HAP-1 (cell line): ENCODE measurements around the gene CERK.
"Not testable (repeated sequence)": the region's sequence is repeated elsewhere in the genome, so short reads cannot be mapped to it uniquely, and the experiment has no call there.

Source experiments
- DNase-seq, 2 experiments: peaks; one replicate each; pipeline ENCODE4 v3.0.0-alpha.2; 2016 to 2020; ENCODE audit warnings: low spot score in 2 of 2
- H3K27me3 ChIP-seq: fragments of 250-450 bp; sonication (Bioruptor Pico); 2 replicates; pipeline ENCODE4 v1.5.1; 2020; ENCODE audit warnings: low read depth, mild to moderate bottlenecking, moderate library complexity
- H3K36me3 ChIP-seq: fragments of 250-450 bp; sonication (Bioruptor Pico); replicated peaks from 2 replicates; pipeline ENCODE4 v1.5.1; 2020; ENCODE audit warnings: mild to moderate bottlenecking
- H3K4me1 ChIP-seq: fragments of 250-450 bp; sonication (Bioruptor Pico); 2 replicates; pipeline ENCODE4 v1.5.1; 2020; ENCODE audit warnings: mild to moderate bottlenecking
- H3K4me3 ChIP-seq: fragments of 250-450 bp; sonication (Bioruptor Pico); 2 replicates; pipeline ENCODE4 v1.5.1; 2020; ENCODE audit warnings: mild to moderate bottlenecking, moderate library complexity
- H3K9me3 ChIP-seq: fragments of 250-450 bp; sonication (Bioruptor Pico); 2 replicates; pipeline ENCODE4 v1.5.1; 2020; ENCODE audit warnings: mild to moderate bottlenecking, moderate library complexity
- in situ Hi-C: fragments of 300-500 bp; cut with MboI; formaldehyde crosslinking; loops from 3 replicates; pipeline ENCODE4 v1.14.3; 2020; ENCODE audit warnings: low sequenced_read_pairs, inconsistent platforms, mixed read lengths

Gene CERK

DNA sequence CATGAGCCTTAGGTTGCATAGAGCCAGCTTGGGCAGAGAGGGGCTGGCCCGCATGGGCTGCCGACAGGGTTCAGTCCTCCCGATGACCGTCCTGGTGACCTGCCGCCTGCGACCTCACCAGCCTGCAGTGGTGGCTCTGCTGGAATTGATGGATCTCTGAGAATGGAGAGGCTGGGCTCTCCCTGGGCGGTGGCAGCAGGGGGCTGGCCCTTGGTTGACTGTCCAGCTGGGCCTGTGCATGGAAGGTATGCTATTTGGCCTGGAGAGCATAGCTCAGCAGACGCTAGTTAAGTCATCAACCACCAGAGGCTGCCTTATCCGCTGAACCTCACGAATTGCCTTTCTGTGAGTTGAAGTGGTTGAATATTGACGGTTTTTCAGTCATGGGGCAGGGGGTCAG is 98.2 kb downstream of the CERK start:
- Histone ChIP-seq H3K4me3 (no peak overlapping the region), H3K27me3 (no peaks in the 10 kb centered on the region), H3K36me3 (no peaks in the 10 kb centered on the region), H3K9me3 (no peaks in the 10 kb centered on the region), H3K4me1 (no peaks in the 10 kb centered on the region)
- in situ Hi-C loops: no loop called here
- DNase-seq: no peak

DNA sequence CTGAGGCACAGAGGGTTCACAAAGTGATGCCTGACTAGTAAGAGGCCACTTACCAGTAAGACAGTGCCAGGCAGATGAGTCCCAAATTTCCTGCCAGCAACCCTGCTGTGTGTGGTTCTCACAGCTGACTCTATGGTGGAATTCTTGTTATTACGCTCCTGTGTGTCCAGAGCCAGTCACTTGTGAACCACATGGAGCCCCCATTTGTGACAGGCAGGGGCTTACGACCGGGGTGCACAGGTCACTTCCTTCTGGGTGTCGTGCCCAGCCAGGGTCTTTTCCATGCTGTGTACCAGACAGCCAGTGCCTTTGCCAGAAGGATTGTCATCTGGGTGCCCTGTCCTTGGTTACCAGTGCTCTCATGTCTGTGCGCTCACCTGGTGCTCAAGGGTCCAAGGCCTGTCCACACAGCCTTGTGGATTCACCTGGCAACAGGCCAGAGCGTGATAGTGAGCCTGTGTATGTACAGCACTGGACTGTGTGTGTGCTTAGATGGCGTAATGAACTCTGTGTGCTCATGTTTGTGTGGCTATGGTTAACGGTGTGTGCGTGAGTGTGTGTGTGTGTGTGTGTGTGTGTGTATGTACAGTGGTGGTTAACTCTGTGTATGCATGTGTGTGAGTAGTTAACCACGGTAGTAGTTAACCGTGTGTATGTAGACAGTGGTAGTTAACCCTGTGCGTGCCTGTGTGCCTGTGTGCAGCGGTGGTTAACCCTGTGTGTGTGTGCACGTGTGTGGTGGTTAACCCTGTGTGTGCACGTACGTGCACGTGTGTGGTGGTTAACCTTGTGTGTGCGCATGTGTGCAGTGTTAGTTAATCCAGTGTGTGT is 99.2 kb downstream of the CERK start:
- H3K36me3 ChIP-seq: no peaks in the 10 kb centered on the region
- H3K27me3 ChIP-seq: no peaks in the 10 kb centered on the region
- no peak for DNase-seq
- H3K9me3 ChIP-seq: no peaks in the 10 kb centered on the region
- no peaks in the 10 kb centered on the region for H3K4me1 ChIP-seq
- H3K4me3 ChIP-seq: no peak overlapping the region
- in situ Hi-C loops: no loop called here

- no peak for DNase-seq
- H3K4me3 ChIP-seq: no peak overlapping the region
- no peaks in the 10 kb centered on the region for H3K9me3 ChIP-seq
- H3K4me1 ChIP-seq: no peaks in the 10 kb centered on the region
- no peaks in the 10 kb centered on the region for H3K27me3 ChIP-seq
- in situ Hi-C loops: no loop called here
- no peaks in the 10 kb centered on the region for H3K36me3 ChIP-seq
Observed at GRCh38 chr22:46637711-46638600, 100.1 kb downstream of the CERK start.

GRCh38 chr22:46636221-46637002 is 101.6 kb downstream of the CERK start:
- no peak for DNase-seq
- no peaks in the 10 kb centered on the region for H3K36me3 ChIP-seq
- no peaks in the 10 kb centered on the region for H3K27me3 ChIP-seq
- no peaks in the 10 kb centered on the region for H3K4me1 ChIP-seq
- in situ Hi-C loops: no loop called here
- H3K4me3 ChIP-seq: no peak overlapping the region
- H3K9me3 ChIP-seq: no peaks in the 10 kb centered on the region

DNA sequence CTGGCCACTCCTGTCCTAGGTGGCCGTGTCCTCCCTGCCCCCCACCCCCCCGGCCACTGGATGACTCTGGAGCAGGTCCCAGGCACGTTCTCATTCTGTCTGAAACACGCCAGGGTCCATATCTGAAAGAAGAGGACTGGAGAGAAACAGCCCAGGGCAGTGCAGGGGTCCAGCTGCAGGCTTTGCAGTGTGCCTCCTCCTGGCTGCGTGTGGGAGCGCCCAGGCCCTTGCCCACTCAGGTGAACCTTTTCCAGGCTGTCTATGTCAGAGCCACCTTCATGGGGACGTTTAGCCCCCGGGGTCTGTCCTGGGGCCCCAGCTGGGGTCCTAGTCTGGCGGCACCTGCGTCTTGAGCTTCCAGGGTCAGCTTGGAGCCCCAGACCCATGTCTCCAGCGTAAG is 102.3 kb downstream of the CERK start:
- no peak for DNase-seq
- H3K9me3 ChIP-seq: no peaks in the 10 kb centered on the region
- no peaks in the 10 kb centered on the region for H3K27me3 ChIP-seq
- H3K4me1 ChIP-seq: no peaks in the 10 kb centered on the region
- H3K36me3 ChIP-seq: no peaks in the 10 kb centered on the region
- in situ Hi-C loops: no loop called here
- no peak overlapping the region for H3K4me3 ChIP-seq

GRCh38 chr22:46634973-46635685 is 102.9 kb downstream of the CERK start:
- H3K4me3 ChIP-seq, in situ Hi-C loops, H3K36me3 ChIP-seq, H3K9me3 ChIP-seq, H3K27me3 ChIP-seq, H3K4me1 ChIP-seq: not testable (repeated sequence)
- DNase-seq: peak in 1 of 2 experiments; percentile 39
